ENCODE measurements around the gene COA5.

COA5 gene

DNA sequence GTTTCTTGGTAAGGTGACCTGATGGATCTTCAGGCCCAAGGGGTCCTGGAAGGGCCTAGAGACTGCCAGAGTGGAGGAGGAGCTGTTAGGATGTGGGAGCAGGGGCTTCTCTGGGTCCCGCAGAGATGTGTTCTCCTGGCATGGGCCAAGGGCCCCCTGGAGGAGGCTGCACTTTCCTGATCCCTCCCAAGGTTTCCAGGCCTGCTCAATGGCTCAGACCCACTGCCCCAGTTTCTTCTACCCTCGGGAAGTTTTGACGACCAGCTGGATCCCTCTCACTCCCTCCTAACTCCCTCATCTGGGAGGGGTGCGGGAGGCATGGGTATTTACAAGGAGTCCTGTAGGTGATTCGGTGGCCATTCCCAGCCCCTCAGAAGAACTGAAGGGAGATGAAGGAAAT, 36.1 kb downstream of the COA5 start:
- no peak for DNase-seq (ENCODE audit: low read depth in 3 of 3)

- DNase-seq (ENCODE audit: low read depth in 3 of 3) = no peak
Measured at GRCh38 chr2:98571796-98572195, 36.5 kb downstream of the COA5 start.

- no peak for DNase-seq (ENCODE audit: low read depth in 3 of 3)
Measured at GRCh38 chr2:98571121-98571701, 37.1 kb downstream of the COA5 start.

DNA sequence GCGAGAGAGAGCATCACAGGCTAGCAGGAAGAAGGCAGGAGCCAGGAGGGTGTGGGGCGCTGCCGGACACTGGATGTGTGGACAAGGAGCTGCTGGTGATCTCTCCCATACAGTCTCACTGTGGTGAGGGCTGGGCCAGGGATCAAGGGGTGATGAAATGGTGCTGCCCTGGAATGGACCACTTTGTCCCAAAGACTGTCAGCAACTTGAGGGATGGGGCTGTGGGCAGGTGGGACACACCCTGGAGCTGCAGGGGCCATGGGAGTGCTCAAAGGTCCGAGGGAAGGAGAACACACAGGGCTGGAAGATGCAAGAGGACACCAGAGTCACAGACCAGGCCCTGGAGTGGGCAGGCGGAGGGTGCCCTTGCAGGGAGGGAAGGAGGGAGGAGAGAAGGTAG, 38.0 kb downstream of the COA5 start:
- DNase-seq (ENCODE audit: low read depth in 3 of 3) = no peak

DNA sequence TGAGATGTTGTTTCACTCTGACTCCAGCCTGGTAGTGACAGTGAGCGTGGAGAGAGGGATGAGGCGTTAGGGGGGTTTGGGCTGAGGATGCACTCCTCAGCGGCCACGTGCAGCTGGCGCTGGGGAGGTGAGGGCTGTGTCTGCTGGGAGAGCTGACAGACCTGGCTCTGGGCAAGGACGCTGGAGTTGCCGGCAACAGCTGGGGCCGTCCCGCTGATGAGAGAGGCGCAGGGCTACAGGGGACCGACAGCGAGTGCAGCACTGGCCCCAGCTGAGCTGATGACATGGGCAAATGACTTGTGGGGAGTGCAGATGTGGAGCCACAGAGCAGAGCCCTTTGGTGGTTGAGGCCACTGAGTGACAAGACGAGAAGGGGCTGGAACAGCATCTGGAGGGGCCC, 38.4 kb downstream of the COA5 start:
- no peak for DNase-seq (ENCODE audit: low read depth in 3 of 3)

DNA sequence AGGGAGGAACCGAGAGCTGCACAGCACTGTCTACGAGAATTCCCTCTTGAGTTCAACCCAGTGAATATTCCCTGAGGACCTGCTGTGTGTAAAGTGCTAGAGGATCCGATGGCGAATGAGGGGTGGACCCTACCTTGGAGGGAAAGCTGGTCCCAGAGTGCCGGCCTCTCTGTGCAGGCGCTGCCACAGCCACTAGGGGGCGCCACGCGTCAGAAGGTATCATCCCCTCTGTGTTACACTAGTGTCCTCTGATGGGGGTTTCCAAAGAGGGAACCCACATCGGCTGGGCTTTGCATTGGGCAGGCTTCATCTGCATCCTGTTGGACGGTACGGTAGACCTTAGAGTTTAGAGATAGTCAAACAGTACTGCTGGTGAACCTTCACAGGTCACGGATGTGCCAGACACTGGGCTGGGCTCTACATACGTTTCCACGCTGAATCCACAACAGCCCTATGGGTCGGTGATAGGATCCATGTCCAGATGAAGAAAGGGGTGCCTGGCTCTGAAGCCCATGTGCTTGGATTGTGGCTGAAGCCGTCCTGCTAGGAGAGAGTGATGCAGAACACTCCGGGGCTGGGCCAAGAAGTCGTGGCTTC, 39.0 kb downstream of the COA5 start:
- DNase-seq (ENCODE audit: low read depth in 3 of 3) = peak; percentile 33 to 60 (median 59)

DNA sequence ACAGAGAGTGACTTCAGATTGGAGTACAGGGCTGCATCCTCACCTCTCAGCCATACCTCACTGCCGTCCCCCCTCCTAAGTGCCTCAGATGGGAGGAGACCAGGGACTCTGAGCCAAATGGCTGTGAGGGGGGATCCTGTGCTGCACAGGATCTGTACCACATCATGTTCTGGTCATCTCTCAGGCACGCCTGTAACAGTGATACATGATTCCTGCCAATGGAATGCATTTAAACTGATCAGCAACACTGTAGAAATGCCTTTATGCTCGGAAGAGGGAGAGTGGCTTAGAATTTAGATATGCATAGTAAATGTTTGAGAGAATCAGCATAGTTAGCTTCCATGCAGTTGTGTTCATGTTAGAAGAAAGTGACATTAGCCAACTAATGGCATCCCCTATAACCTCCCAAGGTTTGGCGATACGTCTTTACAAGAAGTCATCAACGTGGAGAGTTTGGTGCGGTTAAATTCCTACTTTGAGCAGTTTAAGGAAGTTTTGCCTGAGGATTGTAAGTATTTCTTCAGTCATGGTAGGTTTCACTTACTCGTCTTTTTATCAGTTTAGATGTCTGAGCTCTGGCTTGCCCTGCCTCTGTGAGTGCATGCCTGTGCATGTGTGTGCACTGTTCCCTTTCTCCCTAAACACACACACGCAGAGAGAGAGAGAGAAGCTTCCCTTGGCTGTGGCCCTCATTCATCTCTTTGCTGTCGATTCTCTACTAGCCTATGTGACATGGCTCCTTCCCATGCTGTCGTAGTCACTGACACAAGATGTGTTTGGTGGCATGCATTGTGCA, 40.0 kb downstream of the COA5 start:
- DNase-seq (ENCODE audit: low read depth in 3 of 3) = no peak

- no peak for DNase-seq (ENCODE audit: low read depth in 3 of 3)
Measured at GRCh38 chr2:98565941-98566340, 42.4 kb downstream of the COA5 start.

DNA sequence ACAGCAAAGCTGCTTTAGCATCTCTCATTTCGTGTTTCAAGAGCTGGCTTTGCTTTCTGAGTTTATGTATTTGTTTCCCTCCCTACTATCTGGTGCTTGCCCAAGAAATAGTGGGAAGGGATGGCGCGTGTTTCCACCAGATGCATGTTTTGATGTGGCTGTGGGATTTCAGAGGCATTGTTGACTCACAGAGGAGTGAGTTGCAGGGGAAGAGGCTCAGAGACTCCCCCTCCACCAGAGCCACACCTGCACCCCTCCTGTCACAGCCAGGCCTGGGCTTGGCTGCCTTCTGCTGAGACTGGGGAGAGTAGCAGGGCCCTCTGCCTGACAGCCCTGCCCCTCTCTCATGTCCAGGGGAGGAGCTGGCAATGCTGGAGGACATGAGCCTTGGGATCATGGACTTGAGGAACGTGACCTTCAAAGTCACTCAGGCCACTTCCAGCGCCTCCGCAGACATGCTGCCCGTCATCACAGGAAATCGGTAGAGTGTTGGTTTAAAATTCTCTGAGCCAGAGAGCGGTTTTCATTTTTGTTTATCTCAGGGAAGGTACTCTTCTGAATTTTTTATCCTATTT, 42.9 kb downstream of the COA5 start:
- no peak for DNase-seq (ENCODE audit: low read depth in 3 of 3)

- DNase-seq (ENCODE audit: low read depth in 3 of 3) = no peak
Measured at GRCh38 chr2:98564541-98565132, 43.7 kb downstream of the COA5 start.

GRCh38 chr2:98563394-98563793, 44.9 kb downstream of the COA5 start:
- DNase-seq (ENCODE audit: low read depth in 3 of 3) = no peak

GRCh38 chr2:98561902-98562695, 46.2 kb downstream of the COA5 start:
- DNase-seq (ENCODE audit: low read depth in 3 of 3) = no peak

- DNase-seq (ENCODE audit: low read depth in 3 of 3) = no peak
Measured at GRCh38 chr2:98561018-98561417, 47.3 kb downstream of the COA5 start.

DNA sequence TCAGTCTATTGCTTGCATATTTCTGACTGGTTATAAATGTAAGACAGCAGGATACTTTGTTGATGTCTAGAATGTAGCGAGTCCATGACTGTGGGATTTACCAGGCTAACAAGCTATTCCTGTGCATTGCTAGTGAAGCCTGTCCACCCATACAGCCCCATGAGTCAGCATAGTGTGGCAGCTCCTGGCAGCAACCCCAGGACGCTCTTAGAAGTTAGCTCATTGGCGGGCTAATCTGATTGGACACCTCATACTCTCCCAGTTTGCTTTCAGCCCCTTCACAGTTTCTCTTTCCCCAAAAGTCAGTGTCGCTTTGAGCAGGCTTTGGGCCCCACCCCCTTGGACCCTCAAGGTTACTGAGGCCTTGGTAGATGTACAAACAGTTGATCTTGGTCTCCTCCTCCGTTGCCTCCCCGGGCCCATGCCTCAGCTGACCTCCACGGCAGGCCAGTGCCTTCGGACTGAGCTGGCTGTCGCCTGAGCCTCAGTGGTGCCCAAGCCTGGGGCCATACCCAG, 48.0 kb downstream of the COA5 start:
- no peak for DNase-seq (ENCODE audit: low read depth in 3 of 3)

- no peak for DNase-seq (ENCODE audit: low read depth in 3 of 3)
Measured at GRCh38 chr2:98559581-98559980, 48.7 kb downstream of the COA5 start.

DNA sequence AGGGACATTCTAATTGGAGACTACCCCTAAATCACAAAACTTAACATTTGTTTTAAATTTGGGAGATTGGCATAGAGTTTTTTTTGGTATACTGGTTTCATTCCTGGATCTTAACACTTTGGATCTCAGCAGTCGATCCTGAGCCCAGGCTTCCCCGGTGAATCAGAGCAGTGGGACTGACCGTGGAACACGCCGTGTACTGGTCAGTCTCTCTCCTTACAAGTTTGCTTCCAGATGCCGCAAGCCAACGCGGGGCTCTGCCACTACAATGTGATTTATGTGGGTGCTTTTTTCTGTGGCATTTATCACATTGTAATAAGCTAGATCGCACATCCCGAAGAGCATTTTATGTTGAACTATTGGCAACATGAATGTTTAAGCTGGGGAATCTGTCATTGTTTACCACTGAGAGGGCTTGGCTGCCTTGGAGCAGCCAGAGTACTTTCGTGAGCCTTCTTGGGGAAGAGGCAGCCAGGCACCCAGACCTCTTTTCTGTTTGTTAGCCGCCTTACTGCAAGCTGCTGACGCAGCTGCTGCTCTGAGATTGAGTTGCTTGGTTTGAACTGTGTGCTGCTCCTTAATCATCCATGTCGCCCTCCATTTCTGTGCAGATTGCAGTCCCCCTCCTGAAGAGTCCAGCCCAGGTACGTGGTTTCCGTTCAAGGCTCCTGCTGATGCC, 49.3 kb downstream of the COA5 start:
- no peak for DNase-seq (ENCODE audit: low read depth in 3 of 3)

DNA sequence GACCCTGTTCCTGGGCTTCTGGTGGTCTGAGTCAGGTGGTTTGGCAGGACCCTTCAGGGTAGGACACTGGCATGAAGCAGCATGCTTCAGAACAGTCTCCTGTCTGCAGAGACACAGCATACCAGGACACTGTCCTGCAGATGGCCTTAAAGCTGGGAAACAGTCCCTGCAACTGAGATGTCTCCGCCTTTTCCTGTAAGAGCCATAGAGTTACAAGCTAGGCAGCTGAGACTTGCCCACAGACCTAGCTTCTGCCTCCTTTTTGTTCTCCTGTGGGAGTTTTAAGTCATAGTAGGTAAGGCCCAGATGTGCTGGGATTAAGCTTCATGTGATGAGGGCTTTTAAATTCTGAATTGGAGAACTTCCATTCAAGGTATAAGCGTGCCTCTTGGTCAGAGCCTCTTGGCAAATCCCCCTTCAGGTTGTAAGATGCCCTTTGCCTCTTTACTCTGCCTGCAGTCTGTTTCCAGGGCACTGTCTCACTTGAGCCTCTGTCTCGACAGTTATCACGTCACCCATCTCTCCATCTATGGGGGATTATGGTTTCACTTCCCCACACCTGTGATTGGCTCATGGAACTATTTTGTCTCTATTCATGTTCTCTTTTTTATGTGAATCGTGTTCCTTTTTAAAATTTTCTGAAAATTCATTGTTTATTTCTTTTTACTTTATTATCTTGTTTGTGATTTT, 51.8 kb downstream of the COA5 start:
- DNase-seq (ENCODE audit: low read depth in 3 of 3) = no peak

GRCh38 chr2:98555696-98556095, 52.6 kb downstream of the COA5 start:
- no peak for DNase-seq (ENCODE audit: low read depth in 3 of 3)

DNA sequence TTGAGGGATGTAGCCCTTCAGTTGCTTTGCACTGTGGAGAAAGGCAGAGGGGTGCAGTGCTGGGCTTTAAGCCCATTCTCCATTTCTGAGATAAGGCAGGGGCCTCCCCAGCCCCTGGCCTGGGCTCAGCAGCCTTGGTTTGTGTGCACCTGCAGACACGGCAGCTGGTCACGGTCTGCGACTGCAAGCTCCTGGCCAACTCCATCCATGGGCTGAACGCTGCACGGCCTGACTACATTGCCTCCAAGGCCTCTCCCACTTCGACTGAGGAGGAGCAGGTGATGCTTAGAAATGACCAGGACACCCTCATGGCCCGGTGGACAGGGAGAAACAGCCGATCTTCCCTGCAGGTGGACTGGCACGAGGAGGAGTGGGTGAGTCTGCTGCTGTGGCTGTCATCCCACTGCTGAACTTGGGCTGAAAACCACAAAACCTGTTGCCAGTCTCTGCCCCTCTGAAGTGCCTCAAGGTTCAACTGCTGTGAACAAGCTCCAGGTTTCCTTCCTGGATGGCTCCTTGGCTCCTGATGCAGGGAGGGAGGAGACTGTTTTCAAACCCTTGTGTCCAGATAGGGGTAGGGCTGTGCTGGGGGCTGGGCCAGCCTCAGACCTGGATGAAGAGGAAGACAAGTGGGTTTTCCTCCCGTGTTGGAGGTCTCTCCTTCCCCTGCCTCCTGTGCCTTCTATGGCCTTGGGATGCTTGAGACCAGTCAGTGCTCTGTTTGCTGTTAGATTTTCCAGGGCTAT, 54.0 kb downstream of the COA5 start:
- no peak for DNase-seq (ENCODE audit: low read depth in 3 of 3)
